Stimulated activated CD8-positive, alpha-beta memory T cell treated with anti-CD3 and anti-CD28 coated beads, Interleukin-4, amount 100 ng/mL, for 1 hour (primary cell): ENCODE results near the gene P2RX4.
"Not testable (repeated sequence)": the region's sequence is repeated elsewhere in the genome, so short reads cannot be mapped to it uniquely, and the experiment has no call there.

ENCODE experiments used
- DNase-seq, 2 donors: peaks; one replicate each; pipeline ENCODE4 v3.0.0-alpha.2; 2020; ENCODE audit warnings: low read depth in 2 of 2, low spot score in 1 of 2

Gene P2RX4

GRCh38 chr12:121273364-121273896 is 63.5 kb downstream of the P2RX4 start:
- DNase-seq, result no peak

DNA sequence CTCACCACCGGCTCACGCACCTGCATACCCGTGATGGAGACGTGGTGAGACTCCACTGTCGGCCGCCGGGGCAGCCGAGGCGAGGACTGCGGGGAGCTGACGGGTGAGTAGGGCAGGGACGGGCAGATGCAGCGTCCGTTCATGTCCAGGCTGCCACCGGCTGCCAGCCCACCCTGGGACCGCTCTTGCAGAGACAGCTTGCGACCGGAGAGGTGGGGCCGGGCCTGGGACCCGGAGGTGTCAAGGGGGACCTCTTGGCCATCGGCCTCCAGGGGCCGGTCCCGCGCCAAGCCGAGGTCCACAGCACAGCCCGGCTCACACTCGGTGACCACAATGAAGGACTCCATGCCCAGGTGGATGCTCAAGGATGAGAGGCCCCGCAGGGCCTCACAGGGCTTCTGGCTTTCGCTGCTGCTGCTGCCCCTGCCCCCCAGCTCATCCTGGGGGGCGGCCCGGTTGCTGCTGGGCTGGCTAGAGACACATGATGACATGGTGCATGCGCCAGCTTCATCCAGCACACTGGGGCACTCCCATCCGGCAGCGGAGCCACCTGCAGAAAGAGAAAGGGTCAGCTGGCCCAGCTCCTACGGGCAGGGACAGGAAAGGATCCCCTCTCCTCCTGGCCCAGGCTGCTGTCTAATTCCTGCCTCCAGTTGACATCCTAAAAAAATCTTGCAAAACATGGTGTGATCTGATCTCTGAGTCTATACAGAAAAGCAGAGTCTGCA is 64.3 kb downstream of the P2RX4 start:
- DNase-seq, result no peak

- no peak for DNase-seq
Observed at GRCh38 chr12:121277374-121277759, 67.4 kb downstream of the P2RX4 start.

GRCh38 chr12:121278169-121279070 is 68.5 kb downstream of the P2RX4 start:
- DNase-seq, result no peak

- no peak for DNase-seq
Observed at GRCh38 chr12:121279071-121279375, 69.1 kb downstream of the P2RX4 start.

GRCh38 chr12:121279507-121279915 is 69.6 kb downstream of the P2RX4 start:
- DNase-seq, result no peak

DNA sequence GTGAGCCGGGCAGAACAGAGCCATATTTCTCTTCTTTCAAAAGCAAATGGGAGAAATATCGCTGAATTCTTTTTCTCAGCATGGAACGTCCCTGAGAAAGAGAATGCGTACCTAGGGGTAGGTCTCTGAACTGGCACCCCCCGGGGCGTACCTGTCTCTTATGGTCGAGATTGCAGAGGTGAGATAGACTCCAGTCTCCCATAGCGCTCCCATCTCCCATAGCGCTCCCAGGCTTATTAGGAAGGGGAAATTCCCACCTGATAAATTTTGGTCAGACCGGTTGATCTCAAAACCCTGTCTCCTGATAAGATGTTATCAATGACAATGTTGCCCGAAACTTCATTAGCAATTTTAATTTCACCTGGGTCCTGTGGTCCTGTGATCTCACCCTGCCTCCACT is 70.6 kb downstream of the P2RX4 start:
- DNase-seq, result not testable (repeated sequence)

GRCh38 chr12:121281116-121281515 is 71.2 kb downstream of the P2RX4 start:
- not testable (repeated sequence) for DNase-seq

- DNase-seq, result no peak
Observed at GRCh38 chr12:121282072-121282742, 72.3 kb downstream of the P2RX4 start.

DNA sequence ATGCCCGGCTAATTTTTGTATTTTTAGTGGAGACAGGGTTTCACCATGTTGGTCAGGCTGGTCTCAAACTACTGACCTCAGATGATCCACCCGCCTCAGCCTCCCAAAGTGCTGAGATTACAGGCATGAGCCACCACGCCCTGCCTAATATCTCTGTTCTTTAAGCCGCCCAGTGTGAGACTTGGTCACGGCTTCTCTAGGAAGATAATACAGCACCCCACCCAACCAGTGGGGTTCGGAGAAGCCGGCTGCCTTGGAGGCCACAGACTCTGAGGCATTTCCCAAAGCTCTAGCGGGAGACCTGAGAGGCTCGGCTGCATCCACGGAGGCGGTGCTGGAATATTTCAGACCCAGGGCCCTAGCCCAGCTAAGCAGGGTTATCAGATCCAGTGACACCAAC is 73.0 kb downstream of the P2RX4 start:
- not testable (repeated sequence) for DNase-seq

- DNase-seq, result no peak
Observed at GRCh38 chr12:121283388-121283787, 73.5 kb downstream of the P2RX4 start.
